PFSK-1 (cell line): ENCODE measurements around the gene LRRC8D.

Source experiments
- FOXP2 ChIP-seq: optimal IDR thresholded peaks from 2 replicates; pipeline ENCODE3; 2011; ENCODE audit warnings: borderline replicate concordance, control low read depth, inconsistent platforms; ENCODE audit not compliant: insufficient read depth; ENCODE audit errors: extremely low read length, extremely low read depth
- POLR2AphosphoS5 ChIP-seq: IDR thresholded peaks from 2 replicates; pipeline ENCODE4 v1.6.1; 2012; ENCODE audit warnings: low read depth, mild to moderate bottlenecking, control low read depth, low read length, moderate library complexity
- REST ChIP-seq, 2 experiments: IDR thresholded peaks; 2 replicates each; pipeline versions ENCODE4 v1.6.1 to v1.8.0; 2011 to 2012; ENCODE audit warnings: low read depth in 2 of 2, low read length in 2 of 2, control low read depth in 1 of 2, inconsistent platforms in 1 of 2, mild to moderate bottlenecking in 1 of 2, moderate library complexity in 1 of 2; ENCODE audit not compliant: insufficient read depth in 1 of 2
- SIN3A ChIP-seq: IDR thresholded peaks from 2 replicates; pipeline ENCODE4 v1.6.1; 2012; ENCODE audit warnings: mild to moderate bottlenecking, low read length, moderate library complexity, borderline replicate concordance; ENCODE audit not compliant: insufficient read depth
- TAF1 ChIP-seq: IDR thresholded peaks from 2 replicates; pipeline ENCODE4 v1.6.1; 2012; ENCODE audit warnings: low read length, control low read depth, borderline replicate concordance; ENCODE audit not compliant: insufficient read depth

Gene LRRC8D

GRCh38 chr1:89887270-89887669, 66.4 kb downstream of the LRRC8D start:
- no peak for TF ChIP-seq POLR2AphosphoS5
- TF ChIP-seq SIN3A: no peak
- no peak for TF ChIP-seq FOXP2
- no peak for TF ChIP-seq TAF1
- no peak for TF ChIP-seq REST (IDR thresholded peaks at IDR 0.05; ENCODE audit: insufficient read depth in 1 of 2, low read depth in 2 of 2, low read length in 2 of 2)

GRCh38 chr1:89887713-89888112, 66.9 kb downstream of the LRRC8D start:
- TF ChIP-seq SIN3A (no peak), REST (IDR thresholded peaks at IDR 0.05; ENCODE audit: insufficient read depth in 1 of 2, low read depth in 2 of 2, low read length in 2 of 2) (no peak), FOXP2 (no peak), POLR2AphosphoS5 (no peak), TAF1 (no peak)

- TF ChIP-seq TAF1: no peak
- no peak for TF ChIP-seq POLR2AphosphoS5
- no peak for TF ChIP-seq SIN3A
- no peak for TF ChIP-seq FOXP2
- no peak for TF ChIP-seq REST (IDR thresholded peaks at IDR 0.05; ENCODE audit: insufficient read depth in 1 of 2, low read depth in 2 of 2, low read length in 2 of 2)
These were observed 67.9 kb downstream of the LRRC8D start for GRCh38 chr1:89888480-89889322.

- no peak for TF ChIP-seq TAF1
- no peak for TF ChIP-seq REST (IDR thresholded peaks at IDR 0.05; ENCODE audit: insufficient read depth in 1 of 2, low read depth in 2 of 2, low read length in 2 of 2)
- TF ChIP-seq POLR2AphosphoS5: no peak
- no peak for TF ChIP-seq SIN3A
- TF ChIP-seq FOXP2: no peak
These were observed 68.4 kb downstream of the LRRC8D start for GRCh38 chr1:89889323-89889615.
